SK-N-MC (cell line): ENCODE results near the gene JADE2.
"Not testable (repeated sequence)": the region's sequence is repeated elsewhere in the genome, so short reads cannot be mapped to it uniquely, and the experiment has no call there.

Source experiments
- DNase-seq: peaks from one replicate; pipeline ENCODE4 v3.0.0-alpha.2; 2011; ENCODE audit warnings: low read depth, low spot score
- H3K27ac ChIP-seq: fragments of 200-600 bp; sonication (generic); 2 replicates; pipeline ENCODE4 v1.5.1; 2016; ENCODE audit warnings: mixed run types
- H3K36me3 ChIP-seq: fragments of 200-600 bp; sonication (generic); 2 replicates; pipeline ENCODE4 v1.6.1; 2017; ENCODE audit warnings: antibody characterized with exemption, low read length, mixed read lengths; ENCODE audit not compliant: insufficient read depth
- H3K4me3 ChIP-seq: fragments of 200-600 bp; sonication (generic); 2 replicates; pipeline ENCODE4 v1.5.1; 2016
- H3K9ac ChIP-seq: fragments of 200-600 bp; sonication (generic); 2 replicates; pipeline ENCODE4 v1.8.0; 2017; ENCODE audit warnings: mixed run types, mixed read lengths; ENCODE audit not compliant: insufficient read length
- H3K9me3 ChIP-seq: fragments of 200-600 bp; sonication (generic); 2 replicates; pipeline ENCODE4 v1.6.1; 2017; ENCODE audit warnings: low read depth, mild to moderate bottlenecking, antibody characterized with exemption, low read length, moderate library complexity, mixed read lengths
- EZH2 ChIP-seq: fragments of 200-600 bp; sonication (generic); IDR thresholded peaks from one replicate; pipeline ENCODE4 v1.6.1; 2017; ENCODE audit warnings: antibody characterized with exemption
- FOXP2 ChIP-seq: optimal IDR thresholded peaks from 2 replicates; pipeline ENCODE3; 2011; ENCODE audit warnings: mild to moderate bottlenecking, moderate library complexity; ENCODE audit not compliant: insufficient read depth; ENCODE audit errors: extremely low read length, control extremely low read depth
- POLR2AphosphoS5 ChIP-seq: IDR thresholded peaks from 2 replicates; pipeline ENCODE4 v1.6.1; 2012; ENCODE audit warnings: mild to moderate bottlenecking, low read depth, low read length, borderline replicate concordance

The JADE2 gene

DNA sequence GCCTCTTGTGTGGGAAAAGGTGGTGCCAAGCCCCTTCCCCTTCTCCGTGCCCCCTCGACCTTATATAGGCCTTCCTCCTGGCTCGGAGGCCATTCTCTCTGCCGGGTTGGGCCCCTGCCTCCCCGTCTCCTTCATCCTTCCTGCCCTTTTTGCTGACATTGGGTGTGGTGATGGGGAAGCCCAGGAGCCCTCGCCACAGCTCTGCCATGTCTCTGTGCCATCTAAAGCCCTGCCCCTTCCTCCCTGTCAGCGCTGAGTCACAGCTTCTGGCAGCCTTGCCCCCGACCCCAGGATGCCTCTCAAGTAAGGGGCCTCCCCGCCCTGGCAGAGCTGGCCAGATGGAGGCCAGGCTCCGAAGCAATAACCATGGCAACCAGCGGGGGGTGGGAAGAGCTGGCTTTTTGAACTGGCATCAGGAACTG is 30.4 kb downstream of the JADE2 start:
- no peak for DNase-seq
- no peak for TF ChIP-seq POLR2AphosphoS5
- no peak for TF ChIP-seq FOXP2
- no peak for TF ChIP-seq EZH2
- Histone ChIP-seq H3K9ac (no peak overlapping the region), H3K36me3 (peaks cover 3% of the 10 kb centered on the region; the same call in 1 of the 2 replicates), H3K27ac (0 out of 2 replicates have a peak overlapping the region, but pooled peaks have one; percentile 30), H3K4me3 (no peak overlapping the region), H3K9me3 (no peaks in the 10 kb centered on the region)

DNA sequence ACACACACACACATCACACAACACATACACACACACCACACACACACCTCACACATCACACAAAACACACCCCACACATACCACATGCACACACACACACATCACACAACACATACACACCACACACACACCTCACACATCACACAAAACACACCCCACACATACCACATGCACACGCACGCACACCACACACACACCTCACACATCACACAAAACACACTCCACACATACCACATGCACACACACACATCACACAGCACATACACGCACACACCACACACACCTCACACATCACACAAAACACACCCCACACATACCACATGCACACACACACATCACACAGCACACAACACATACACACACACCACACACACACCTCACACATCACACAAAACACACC is 31.1 kb downstream of the JADE2 start:
- H3K4me3 ChIP-seq, DNase-seq, H3K9ac ChIP-seq, H3K27ac ChIP-seq, H3K9me3 ChIP-seq, H3K36me3 ChIP-seq: not testable (repeated sequence)

DNA sequence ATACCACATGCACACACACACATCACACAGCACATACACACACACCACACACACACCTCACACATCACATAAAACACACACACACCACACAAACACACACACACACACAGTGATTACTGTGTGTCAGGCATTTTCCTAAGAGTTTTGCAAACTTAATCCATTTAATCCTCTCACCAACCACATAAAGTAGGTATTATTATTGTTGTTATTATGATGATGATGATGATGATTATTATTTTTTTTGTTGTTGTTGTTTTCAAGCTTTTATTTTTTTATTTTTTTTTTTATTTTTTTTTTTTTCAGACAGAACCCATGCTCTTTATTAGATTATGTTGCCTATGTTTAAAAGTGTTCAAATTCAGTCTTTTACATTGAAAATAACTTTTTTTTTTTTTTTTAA is 31.5 kb downstream of the JADE2 start:
- TF ChIP-seq POLR2AphosphoS5 (no peak), EZH2 (no peak), FOXP2 (no peak)
- DNase-seq, result no peak
- Histone ChIP-seq H3K36me3 (peaks cover 3% of the 10 kb centered on the region; the same call in 1 of the 2 replicates), H3K27ac (no peak overlapping the region), H3K9me3 (no peaks in the 10 kb centered on the region), H3K4me3 (no peak overlapping the region), H3K9ac (no peak overlapping the region)

DNA sequence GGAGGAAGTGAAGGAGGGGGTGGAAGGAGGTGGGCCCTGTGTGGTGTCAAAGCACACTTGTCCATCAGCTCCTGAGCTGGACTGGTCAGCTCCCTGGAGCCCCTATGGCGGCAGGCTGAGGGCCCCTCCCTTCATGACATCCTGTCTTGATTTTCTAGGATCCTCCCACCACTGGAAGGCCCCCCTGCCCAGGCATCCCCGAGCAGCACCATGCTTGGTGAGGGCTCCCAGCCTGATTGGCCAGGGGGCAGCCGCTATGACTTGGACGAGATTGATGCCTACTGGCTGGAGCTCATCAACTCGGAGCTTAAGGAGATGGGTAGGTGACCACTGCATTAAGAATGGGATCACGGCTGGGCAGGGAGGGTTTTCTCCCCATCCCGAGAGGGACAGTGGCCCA is 34.2 kb downstream of the JADE2 start:
- peaks cover 11% of the 10 kb centered on the region; the same call in 1 of the 2 replicates for H3K36me3 ChIP-seq
- no peak overlapping the region for H3K27ac ChIP-seq
- no peak for TF ChIP-seq POLR2AphosphoS5
- no peak for TF ChIP-seq FOXP2
- TF ChIP-seq EZH2, result no peak

DNA sequence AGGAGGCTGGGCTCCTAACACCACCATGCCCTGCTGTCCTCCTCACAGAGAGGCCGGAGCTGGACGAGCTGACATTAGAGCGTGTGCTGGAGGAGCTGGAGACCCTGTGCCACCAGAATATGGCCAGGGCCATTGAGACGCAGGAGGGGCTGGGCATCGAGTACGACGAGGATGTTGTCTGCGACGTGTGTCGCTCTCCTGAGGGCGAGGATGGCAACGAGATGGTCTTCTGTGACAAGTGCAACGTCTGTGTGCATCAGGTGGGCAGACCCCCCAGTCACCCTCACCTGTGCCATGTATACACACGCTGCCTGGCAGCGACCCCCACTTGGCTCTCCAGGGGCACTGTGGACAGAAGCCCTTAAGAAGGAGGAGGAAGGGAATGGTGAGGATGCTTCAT is 35.2 kb downstream of the JADE2 start:
- TF ChIP-seq EZH2 (no peak), FOXP2 (no peak)
- peaks cover 11% of the 10 kb centered on the region; the same call in 1 of the 2 replicates for H3K36me3 ChIP-seq

More for the DNA sequence above, 34.2 kb downstream of the JADE2 start:
- DNase-seq, result no peak
- Histone ChIP-seq H3K9me3 (no peaks in the 10 kb centered on the region), H3K9ac (no peak overlapping the region), H3K4me3 (no peak overlapping the region)

DNA sequence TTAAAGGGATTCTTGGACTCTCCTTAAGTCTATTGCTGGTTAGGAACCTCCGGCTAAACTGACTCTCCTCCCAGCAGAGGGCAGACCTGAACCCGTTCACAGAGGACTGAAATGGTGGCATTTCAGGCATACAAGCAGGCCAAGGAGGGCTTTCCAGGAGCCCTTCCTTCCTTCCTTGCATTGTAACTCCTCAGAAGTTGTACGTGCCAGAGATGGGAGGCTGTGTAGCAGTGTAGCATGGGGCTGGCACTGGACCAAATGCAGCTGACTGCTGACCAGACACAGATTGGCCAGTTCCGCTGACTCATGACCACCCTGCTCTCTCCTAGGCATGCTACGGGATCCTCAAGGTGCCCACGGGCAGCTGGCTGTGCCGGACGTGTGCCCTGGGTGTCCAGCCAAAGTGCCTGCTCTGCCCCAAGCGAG is 36.4 kb downstream of the JADE2 start:
- Histone ChIP-seq H3K4me3 (no peak overlapping the region), H3K9ac (no peak overlapping the region), H3K27ac (no peak overlapping the region), H3K36me3 (peaks cover 12% of the 10 kb centered on the region; the same call in 1 of the 2 replicates), H3K9me3 (no peaks in the 10 kb centered on the region)
- no peak for DNase-seq
- TF ChIP-seq FOXP2, result no peak
- no peak for TF ChIP-seq POLR2AphosphoS5
- TF ChIP-seq EZH2, result no peak

More for the DNA sequence above, 35.2 kb downstream of the JADE2 start:
- Histone ChIP-seq H3K27ac (no peak overlapping the region), H3K9me3 (no peaks in the 10 kb centered on the region), H3K4me3 (no peak overlapping the region), H3K9ac (no peak overlapping the region)
- DNase-seq, result no peak

DNA sequence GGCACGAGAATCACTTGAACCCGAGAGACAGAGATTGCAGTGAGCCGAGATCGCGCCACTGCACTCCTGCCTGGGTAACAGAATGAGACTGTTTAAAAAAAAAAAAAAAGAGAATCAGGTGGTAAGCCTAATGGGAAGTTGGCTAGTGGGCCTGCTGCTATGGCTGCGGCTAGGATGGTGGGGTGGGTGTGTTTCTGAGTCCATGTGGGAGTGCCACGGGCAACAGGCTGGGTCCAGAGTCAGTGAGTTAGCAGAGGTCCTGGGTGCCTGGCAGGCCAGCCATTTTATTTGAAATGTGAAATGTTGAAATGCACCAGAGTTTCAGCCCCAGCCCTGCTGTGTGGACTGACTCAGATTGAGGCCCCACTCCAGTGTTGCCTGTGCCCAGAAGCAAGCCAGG is 37.8 kb downstream of the JADE2 start:
- Histone ChIP-seq H3K36me3 (peaks cover 15% of the 10 kb centered on the region; the same call in 1 of the 2 replicates), H3K9me3 (no peaks in the 10 kb centered on the region), H3K9ac (no peak overlapping the region), H3K27ac (no peak overlapping the region), H3K4me3 (no peak overlapping the region)
- TF ChIP-seq FOXP2 (no peak), POLR2AphosphoS5 (no peak), EZH2 (no peak)
- DNase-seq, result no peak

DNA sequence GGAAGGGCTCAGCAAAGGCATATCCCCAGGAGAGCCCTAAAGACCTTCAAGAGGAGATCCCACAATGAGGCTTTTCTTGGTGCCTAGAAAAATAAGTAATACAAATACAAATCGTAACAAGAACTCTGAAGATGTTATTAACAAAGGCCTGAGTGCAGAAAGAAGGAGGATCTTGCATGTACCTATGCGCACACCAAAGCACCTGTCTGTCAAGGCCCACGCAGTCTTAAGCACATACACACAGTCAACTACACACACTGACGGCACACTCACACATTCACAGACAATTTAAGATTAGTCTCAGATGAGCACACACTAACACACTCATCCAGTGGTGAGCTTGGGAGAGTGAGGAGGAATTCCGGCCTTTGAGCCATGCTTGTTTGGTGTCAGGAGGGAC is 38.5 kb downstream of the JADE2 start:
- Histone ChIP-seq H3K27ac (no peak overlapping the region), H3K4me3 (no peak overlapping the region), H3K9ac (no peak overlapping the region), H3K36me3 (peaks cover 15% of the 10 kb centered on the region; the same call in 1 of the 2 replicates), H3K9me3 (no peaks in the 10 kb centered on the region)
- TF ChIP-seq POLR2AphosphoS5 (no peak), FOXP2 (no peak), EZH2 (no peak)
- DNase-seq, result no peak

DNA sequence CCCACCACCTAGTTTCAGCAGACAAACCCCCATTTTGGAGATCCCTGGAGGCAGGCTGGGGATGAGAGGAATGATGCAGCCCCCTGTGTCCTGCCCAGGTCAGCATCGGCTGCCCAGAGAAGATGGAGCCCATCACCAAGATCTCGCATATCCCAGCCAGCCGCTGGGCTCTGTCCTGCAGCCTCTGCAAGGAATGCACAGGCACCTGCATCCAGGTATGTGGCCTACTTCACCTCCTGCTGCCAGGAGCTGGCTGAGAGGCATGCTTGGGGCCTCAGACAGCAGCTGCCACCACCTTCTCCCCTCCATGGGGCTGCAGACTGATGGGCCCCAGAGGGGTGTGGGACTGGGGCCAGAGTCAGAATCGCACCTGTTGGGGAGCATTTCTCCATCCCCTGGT is 38.9 kb downstream of the JADE2 start:
- Histone ChIP-seq H3K9me3 (no peaks in the 10 kb centered on the region), H3K27ac (no peak overlapping the region), H3K4me3 (no peak overlapping the region), H3K9ac (no peak overlapping the region), H3K36me3 (peaks cover 15% of the 10 kb centered on the region; the same call in 1 of the 2 replicates)
- TF ChIP-seq FOXP2, result no peak
- no peak for TF ChIP-seq POLR2AphosphoS5
- TF ChIP-seq EZH2, result no peak
- DNase-seq, result no peak
